GM10266 (cell line): ENCODE results near the gene UHRF1.

Source experiments
- DNase-seq: peaks from one replicate; pipeline ENCODE4 v3.0.0; 2012; ENCODE audit errors: extremely low spot score
- CTCF ChIP-seq: IDR thresholded peaks from 2 replicates; pipeline ENCODE4 v1.5.1; 2012; ENCODE audit warnings: mild to moderate bottlenecking, low read depth; ENCODE audit not compliant: control insufficient read depth, insufficient read depth; ENCODE audit errors: missing control alignments

The UHRF1 gene

GRCh38 chr19:5003781-5004180 is 94.5 kb downstream of the UHRF1 start:
- no peak for DNase-seq
- no peak for TF ChIP-seq CTCF

- TF ChIP-seq CTCF: no peak
These were observed 95.8 kb downstream of the UHRF1 start for GRCh38 chr19:5005096-5005495.

GRCh38 chr19:5006201-5006600 is 96.9 kb downstream of the UHRF1 start:
- no peak for TF ChIP-seq CTCF
- DNase-seq: no peak

More at GRCh38 chr19:5005096-5005495, 95.8 kb downstream of the UHRF1 start:
- no peak for DNase-seq

GRCh38 chr19:5006821-5007220 is 97.5 kb downstream of the UHRF1 start:
- no peak for TF ChIP-seq CTCF
- DNase-seq: no peak
